ENCODE results near the gene CDH6.

Gene CDH6

DNA sequence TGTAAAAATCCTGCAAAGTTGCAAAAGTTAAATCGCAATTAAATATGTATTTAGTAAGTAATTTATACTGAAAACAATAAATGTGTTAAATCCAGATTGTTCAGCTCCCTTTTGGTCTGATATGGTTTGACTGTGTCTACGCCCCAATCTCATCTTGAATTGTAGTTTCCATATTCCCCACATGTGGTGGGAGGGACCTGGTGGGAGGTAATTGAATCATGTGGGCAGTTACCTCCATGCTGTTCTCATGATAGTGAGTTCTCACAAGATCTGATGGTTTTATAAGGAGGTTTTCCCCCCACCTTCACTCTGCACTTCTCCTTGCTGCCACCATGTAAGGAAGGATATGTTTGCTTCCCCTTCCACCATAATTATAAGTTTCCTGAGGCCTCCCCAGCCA lies 140.0 kb downstream of the CDH6 start:
- no peak for DNase-seq

DNA sequence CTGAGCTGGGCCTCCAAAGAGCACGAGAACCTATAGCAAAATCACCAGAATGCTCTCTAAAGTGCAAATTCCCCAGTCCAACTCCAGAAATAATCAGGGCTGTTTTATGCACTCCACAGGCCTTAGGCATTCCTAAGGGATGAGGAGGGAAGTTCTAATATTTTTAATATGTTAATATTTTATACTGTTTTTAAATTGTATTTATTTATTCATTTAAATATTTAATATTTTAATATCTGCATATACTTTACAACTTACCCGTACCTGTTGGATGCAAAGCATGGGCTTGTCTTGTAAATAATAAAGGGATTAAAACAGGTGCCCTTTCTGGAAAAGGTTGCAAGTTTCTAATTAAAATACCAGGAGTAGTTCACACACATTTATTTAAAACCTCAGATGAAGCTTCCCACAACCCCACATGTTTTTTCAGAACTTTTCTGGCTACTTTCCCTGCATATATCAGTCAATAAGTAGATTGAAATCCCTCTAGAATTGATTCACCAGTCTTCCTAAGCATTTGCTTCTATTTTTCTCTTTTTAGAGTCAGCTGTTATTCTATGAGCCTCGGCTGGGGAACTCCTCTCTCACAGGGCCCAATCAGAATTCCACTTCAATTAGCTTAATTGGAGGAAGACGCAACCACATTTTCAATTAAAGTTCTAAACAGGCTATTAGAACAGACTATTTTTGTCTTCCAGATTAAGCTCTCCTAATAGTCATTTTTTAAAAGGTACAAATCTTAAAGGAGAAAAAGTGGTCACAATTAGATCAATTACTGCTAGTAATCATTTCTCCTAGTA lies 140.8 kb downstream of the CDH6 start:
- peak; percentile 40 for DNase-seq

DNA sequence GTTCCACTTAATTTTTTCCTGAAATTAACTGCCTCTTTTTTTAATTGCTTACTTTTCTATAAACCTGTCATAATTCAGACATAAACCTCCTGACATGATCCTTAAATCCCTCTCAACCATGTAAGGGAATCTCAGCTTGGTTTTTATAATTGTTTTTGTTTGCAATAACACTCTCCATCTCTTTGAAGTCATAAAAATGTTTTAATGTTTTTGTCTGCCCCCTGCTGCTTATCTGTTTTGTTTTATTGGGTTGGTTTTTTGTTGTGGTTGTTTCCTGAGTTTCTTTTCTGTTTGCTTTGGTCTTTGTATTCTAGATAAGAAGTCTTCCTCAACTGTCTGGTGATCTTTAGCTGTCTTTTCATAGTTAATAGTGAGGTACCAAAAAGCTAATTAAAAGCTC lies 142.0 kb downstream of the CDH6 start:
- no peak for DNase-seq

DNA sequence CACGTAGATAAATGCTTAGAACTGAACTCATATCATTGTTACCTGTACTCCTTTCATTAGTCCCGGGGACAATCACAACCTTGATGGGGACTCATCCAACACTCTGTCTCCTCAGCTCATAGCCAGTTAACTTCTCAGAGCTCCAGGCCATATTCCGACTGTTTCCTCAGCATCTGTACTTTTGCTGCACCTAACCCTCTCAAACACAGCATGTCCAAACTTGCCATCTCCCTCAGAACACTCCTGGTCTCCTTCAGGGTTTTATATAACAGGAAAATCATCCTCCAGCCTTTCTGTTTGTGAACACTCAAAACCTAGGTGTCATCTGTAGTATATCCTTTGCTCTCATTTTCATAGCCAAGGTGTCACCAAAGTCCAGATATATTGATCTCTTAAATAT lies 150.5 kb downstream of the CDH6 start:
- no peak for DNase-seq

DNA sequence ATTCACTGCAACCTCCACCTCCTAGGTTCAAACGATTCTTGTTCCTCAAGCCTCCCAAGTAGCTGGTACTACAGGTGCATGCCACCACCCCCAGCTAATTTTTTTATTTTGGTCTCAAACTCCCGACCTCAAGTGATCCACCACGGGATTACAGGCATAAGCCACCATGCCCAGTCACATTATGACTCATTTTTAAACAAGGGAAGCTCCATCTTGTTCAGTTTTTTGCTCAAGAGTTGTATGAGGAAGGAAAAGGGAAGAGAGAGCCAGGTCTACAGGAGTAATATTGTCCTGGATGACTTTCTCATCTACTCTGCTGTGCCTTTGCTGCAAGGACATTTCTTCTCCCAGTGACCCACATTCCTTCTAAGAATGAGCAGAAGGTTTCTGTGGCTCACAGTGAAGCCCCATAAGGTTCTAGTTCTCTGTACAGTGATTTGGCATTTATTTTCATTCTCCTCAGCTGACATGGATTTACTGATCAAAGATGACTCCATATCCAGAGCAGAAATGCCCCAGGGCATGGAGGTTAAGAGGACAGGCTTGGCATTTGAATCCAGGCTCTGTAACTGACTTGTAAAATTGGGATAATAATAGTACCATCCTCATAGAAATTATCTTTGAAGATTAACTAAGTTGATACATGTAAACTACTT lies 153.5 kb downstream of the CDH6 start:
- DNase-seq = no peak

DNA sequence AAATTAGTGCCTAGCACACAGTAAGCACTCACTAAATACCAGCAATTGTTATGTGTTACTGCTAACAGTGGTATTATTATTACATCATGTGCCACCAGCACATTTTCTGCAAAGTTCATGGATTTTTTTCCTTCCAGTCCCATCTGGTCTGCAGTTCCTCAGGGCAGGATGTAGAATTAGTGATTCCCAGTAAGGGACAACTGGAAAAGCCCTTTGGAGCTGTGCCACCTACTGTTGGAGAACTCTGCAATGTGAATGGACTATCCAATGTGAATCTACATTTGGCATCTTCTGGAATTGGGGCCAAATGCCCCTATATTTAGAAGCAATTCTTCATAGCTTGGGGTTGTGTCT lies 154.0 kb downstream of the CDH6 start:
- no peak for DNase-seq

DNA sequence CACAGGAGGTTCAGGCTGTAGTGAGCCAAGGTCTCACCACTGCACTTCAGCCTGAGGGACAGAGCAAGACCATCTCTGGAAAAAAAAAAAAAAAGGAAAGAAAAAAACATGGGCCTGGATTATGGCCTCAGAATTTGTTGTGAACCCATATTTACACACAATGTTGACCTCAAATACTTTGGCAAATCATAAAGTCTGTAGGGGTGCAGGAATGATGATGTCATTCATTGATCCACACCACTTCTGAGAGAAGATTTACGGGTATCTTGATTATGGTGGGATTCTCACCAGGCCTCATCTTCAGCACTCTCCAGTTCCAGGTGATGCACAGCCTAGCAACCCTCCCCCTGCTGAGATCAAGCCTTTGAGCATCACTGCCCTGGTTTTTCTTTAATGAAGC lies 156.9 kb downstream of the CDH6 start:
- DNase-seq = no peak

DNA sequence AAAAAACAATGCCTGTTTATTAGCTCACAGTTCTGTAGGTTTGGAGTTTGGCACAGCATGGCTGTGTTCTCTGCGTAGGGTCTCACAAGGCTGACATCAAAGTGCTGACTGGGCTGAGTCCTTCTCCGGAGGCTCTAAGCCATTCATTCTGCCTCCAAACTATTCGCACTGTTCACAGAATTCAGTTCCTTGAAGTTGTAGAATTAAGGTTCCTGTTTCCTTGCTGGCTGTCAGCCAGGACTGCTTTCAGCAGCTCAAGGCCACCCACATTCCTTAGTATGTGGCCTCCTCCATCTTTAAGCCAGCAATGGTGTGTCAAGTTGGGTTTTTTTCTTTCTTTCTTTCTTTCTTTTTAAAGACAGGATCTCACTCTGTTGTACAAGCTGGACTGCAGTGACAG lies 161.9 kb downstream of the CDH6 start:
- DNase-seq = no peak

DNA sequence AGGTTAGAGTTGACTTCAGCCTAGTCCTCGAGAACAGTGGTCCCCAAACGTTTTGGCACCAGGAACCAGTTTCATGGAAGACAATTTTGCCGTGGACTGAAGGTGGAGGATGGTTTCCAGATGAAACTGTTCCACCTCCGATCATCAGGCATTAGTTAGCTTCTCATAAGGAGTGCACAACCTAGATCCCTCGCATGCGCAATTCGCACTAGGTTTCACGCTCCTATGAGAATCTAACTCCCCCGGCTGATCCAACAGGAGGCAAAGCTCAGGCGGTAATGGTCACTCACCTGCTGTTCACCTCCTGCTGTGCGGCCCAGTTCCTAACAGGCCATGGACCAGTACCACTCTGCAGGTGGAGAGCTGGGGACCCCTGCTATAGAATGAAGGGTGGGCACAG lies 163.6 kb downstream of the CDH6 start:
- DNase-seq = no peak

DNA sequence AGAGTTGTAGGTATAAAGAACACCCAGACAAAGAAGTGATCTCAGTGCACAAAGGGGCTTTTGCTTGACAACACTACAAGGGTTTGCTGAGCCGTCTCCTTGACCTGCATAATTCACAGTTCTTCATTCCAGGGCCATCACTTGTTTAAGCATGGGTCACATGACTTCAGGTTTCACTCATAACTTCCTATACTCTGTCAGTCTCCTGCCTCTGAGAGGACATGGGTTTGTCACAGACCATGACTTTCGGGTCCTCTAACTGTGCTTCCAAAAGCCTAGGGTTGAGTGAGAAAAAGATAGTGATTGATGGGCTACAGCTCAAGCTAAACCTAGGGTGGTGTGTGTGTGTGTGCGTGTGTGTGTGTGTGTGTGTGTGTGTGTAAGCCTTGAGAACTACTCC lies 166.4 kb downstream of the CDH6 start:
- DNase-seq = no peak

DNA sequence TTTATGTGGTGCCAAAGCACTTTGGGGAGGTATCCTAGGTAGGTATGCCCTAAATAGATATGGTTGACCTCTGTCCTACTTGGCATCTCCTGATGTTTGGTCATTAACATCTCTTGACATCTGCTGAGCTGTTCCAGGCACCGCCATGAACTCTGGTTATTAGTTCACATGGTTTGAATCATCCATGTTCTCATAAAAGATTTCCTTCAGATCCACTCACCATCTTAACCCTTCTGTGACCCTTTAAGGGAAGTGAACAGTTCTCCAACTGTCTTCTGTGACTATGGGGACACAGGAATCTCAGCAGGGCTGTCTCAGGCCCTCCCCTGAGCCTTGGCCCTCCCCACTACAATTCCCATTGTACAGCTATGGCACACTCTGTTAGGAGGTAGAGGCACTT lies 167.7 kb downstream of the CDH6 start:
- peak; percentile 71 for DNase-seq

DNA sequence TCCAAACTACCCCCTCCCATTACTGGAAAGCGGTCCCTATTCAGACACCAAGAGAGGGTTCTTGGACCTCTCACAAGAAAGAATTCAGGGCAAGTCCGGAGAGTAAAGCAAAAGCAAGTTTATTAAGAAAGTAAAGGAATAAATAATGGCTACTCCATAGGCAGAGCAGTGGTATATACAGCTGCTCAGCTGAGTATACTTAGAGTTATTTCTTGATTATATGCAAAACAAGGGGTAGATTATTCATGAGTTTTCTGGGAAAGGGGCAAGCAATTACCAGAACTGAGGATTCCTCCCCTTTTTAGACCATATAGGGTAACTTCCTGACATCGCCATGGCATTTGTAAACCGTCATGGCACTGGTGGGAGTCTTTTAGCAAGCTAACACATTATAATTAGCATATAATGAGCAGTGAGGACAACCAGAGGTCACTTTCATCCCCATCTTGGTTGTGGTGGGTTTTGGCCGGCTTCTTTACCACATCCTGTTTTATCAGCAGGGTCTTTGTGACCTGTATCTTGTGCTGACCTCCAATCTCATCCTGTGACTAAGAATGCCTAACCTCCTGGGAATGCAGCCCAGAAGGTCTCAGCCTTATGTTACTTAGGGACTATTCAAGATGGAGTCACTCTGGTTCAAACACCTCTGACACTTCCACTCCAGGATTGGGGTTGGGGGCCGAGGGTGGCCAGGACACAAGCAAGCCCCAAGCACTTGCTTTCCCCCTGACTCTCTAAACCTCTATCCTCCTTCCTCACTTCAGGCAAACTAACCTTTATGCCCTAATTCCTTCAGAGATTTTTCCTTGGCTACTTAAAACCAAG lies 168.4 kb downstream of the CDH6 start:
- peak; percentile 39 for DNase-seq

DNA sequence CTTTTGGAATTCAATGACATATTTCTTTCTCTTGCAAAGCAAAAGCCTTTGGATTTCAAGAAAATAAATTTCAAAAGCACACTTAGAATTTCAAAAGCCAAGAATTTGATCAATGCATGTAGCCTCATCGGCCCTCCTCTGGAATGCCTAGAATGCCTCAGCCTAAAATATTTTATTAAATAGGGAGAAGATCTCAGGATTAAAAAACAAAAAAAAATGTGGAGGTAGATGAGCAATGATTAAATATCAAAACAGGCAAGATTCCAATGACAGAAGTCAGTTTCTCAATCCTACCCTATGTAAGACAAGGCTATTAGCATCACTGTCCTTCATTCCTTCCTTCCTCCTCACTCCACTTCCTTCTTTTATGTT lies 169.0 kb downstream of the CDH6 start:
- DNase-seq = peak; percentile 85

DNA sequence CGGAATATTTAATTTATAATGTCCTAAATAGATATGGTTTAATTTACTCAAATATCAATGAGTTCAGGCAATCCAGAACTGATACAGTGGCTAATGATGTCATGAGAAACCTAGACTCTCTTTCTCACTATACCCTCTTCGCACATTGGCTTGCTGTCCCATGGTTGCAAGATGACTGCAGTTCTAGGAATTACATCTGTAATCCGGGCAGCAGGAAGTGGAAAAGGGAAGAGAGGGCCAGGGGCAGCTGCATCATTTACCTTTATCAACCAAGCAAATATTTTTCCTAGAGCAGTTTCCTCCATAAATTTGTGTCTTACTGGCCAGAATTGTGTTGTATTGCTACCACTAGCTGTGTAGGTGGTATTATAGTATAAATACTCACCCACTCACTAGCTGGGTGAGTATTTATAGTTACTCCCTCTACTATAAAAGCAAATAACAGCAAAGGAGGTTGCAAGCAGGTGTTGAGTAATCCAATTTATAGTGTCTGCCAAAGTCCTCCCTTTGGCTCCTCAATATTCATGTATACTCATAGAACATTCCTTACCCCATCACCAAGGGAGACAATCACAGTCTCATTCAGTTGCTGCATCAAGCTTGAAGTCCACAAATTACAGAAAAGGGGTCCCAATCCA lies 169.6 kb downstream of the CDH6 start:
- peak; percentile 41 for DNase-seq

DNA sequence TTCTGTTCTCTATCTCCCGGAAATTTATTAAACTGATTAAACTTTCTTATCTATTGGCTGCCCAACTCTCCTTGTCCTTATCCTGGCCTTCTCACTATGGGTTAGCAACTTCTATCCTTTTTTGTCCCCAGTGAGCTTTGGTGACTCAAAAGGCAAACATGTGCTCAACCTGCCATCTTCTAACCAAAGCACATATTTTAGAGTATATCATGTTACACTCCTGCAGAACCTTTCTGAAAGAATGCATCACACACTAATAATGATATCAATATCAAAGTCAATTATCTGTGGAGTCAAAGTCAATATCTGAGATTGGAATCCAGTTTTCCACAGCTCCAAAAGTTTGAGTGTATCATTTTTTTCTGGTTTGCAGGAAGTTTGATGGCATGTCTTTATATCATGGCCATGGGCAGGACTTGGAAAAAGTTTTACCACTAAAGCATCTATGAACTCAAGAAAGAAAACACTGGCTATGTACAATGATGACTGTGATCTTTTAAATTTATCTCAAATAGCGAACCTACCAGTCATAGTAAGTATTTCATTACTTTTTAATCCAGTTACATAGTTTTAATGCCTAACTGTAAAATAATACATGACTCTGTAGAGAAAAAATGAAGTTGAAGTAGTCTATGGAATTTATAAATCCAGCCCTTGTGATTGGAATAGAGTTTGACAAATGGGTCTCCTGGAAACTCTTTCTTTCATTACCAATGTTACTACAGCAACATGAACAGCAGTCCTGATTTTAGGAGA lies 171.6 kb downstream of the CDH6 start:
- peak; percentile 88 for DNase-seq

DNA sequence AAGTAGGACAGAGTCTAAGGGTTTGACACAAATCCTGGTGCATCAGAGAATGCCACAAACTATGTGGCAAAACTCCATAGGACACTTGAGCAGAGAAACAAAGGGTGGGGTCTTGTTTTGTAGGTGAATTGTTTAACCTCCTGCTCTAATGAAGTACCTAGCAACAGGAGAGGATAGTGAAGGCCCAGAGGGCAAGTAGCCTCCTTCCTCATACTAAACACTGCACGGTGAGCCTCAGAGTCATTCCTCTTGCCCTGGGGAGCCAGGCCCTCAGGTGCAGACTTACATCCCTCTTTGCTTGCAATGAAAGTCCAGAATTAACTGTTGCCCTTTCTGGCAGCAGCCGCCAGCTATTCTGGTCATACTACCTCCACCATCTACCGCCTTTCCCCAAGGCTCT lies 172.3 kb downstream of the CDH6 start:
- no peak for DNase-seq

DNA sequence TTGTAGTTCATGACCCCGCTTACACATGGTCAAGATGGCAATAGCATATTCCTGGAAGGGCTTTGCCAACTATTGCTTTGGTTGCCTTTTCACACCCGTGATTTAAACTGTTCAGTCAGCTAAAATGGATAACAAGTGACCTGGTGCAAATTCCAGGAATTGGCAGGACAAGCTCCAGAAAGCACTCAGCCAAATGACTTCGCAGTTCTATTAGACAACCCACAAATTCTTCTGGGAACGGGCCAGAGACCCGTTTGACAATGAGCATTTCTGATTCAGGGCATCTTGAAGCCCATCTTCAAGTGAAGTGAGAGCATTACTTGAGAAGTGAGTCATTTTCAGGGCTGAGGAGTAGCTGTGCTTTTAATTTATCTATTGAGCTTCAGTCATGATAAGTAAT lies 173.5 kb downstream of the CDH6 start:
- DNase-seq = peak; percentile 77

DNA sequence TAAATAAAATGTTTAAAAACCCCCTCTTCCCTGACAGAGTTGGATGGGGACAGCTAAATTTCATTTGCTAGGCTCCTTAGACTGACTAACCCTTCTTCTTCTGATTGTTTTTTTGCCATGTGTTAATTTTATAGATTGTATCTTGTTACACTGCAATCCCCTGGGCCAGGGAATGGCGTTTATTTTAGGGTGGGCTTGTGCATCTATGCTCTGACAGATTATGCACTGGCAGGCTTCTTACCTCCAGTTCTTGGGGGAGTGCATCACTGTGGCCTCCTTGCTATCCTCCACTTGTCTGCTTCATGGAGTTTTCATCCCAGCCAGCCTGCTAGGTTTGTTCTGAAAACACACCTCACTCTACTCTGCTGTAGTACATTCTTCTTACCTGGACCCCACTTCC lies 178.6 kb downstream of the CDH6 start:
- no peak for DNase-seq

DNA sequence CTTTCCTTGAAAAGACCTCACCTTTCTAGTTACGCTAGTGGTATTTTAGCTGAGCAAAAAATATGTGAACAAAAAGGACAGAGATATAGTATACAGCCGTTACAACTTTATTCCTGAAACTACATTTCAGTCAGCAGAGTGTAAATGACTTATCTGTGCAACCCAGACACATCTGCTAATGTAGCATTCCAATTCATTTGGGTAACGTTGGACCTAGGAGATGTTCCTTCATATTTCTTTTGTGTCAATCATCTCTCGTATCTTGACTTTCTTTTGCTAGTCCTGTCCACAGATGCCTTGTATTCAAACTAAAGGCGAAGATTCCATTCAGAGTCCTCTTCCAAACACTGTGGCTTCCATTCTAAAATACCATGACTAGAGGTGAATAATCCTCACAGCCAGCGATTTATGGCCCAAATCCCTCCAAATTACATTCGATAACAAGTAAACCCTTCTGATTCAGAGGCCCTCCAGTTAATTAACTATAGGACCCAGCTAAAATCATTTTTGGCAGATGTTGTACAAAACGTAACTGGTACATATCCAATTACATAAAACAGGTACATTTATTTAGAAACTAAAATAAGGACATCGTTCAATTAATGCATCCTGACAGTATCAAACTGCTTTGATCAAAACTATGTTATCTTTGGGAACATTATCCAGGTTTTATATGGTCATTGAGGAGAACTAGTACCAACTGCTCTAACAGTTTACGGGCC lies 182.7 kb downstream of the CDH6 start:
- DNase-seq = no peak

DNA sequence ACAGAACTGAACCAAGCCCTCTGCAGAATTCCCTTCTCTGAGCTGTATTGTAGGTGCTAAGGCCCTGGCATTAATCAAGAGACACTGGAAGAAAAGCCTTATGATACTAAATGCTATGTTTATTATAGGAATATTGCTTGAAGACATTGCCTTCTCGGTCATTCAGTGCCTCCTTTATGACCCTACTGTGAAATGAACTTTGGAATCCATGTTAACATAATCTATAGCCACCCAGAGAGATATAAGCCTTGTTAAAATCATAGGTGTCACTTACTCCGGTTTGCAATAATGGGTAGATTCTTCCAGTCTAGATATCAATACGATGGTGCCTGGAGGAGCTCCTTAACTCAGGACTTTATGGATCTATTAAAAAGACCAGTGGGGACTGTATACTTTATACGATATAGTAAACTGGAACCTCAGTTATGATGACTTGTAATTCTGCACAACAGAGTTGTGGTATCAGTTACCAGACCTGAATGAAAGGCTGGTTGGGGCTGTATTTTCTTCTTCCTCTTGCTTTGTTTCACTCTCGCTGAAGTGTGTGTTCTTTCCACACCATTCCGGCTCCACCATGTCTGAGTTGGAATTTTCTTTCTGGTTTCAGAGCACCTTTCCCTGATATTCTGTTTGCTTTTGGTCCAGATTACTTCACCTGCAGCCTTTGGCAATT lies 183.9 kb downstream of the CDH6 start:
- DNase-seq = no peak

DNA sequence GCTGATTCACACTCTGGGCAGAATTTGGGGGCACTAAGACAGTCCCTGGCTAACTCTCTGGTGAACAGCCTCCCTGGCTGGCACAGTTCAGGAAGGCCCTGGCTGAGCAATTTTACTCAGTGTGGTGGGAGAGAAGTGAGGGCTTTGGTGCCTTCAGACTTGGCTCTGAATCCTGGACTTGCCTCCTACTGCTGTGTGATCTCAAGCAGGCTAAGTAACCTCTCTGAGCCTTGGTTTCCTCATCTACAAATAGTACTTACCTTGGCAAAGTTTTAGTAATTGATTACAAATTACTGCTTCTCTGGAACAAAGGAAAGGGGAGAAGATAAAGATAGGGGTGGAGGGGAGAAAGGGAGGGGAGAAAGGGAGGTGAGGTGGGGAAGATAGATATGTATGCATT lies 184.7 kb downstream of the CDH6 start:
- DNase-seq = no peak
